ENCODE data around the gene MYO1G. TPM values are rescaled to one million over a fixed set of nuclear protein-coding genes. Genes with fewer than 3 reads are reported as not detected.
"Not testable (repeated sequence)": the region's sequence is repeated elsewhere in the genome, so short reads cannot be mapped to it uniquely, and the experiment has no call there.

Gene MYO1G
- total RNA-seq, result 1.1 TPM

GRCh38 chr7:44978511-44979366 lies at the start of gene MYO1G:
Gene MYO1G, minus strand, starts transcription at chr7:44979015. Its CDS starts 54 bp downstream, at chr7:44978961.
- peak; percentile 50 for ATAC-seq

GRCh38 chr7:45028138-45028919 lies 49.5 kb upstream of the MYO1G start:
- no peak for ATAC-seq

GRCh38 chr7:45027774-45028114 lies 48.9 kb upstream of the MYO1G start:
- ATAC-seq, result peak; percentile 35

- peak; percentile 55 for ATAC-seq
Measured at GRCh38 chr7:45026984-45027773, 48.4 kb upstream of the MYO1G start.

GRCh38 chr7:45026013-45026412 lies 47.2 kb upstream of the MYO1G start:
- ATAC-seq, result no peak

- ATAC-seq, result not testable (repeated sequence)
Measured at GRCh38 chr7:45025473-45025872, 46.7 kb upstream of the MYO1G start.

- ATAC-seq, result no peak
Measured at GRCh38 chr7:45024126-45024744, 45.4 kb upstream of the MYO1G start.

- peak; percentile 56 for ATAC-seq
Measured at GRCh38 chr7:45021604-45022296, 42.9 kb upstream of the MYO1G start.

GRCh38 chr7:45020915-45021314 lies 42.1 kb upstream of the MYO1G start:
- no peak for ATAC-seq

- ATAC-seq, result no peak
Measured at GRCh38 chr7:45017253-45017652, 38.4 kb upstream of the MYO1G start.

GRCh38 chr7:45015313-45015712 lies 36.5 kb upstream of the MYO1G start:
- no peak for ATAC-seq

- ATAC-seq, result no peak
Measured at GRCh38 chr7:45013465-45013967, 34.7 kb upstream of the MYO1G start.

GRCh38 chr7:45007571-45008328 lies 28.9 kb upstream of the MYO1G start:
- ATAC-seq, result no peak

GRCh38 chr7:45007106-45007505 lies 28.3 kb upstream of the MYO1G start:
- no peak for ATAC-seq

- no peak for ATAC-seq
Measured at GRCh38 chr7:45003789-45004188, 25.0 kb upstream of the MYO1G start.

- peak; percentile 44 for ATAC-seq
Measured at GRCh38 chr7:45001826-45002225, 23.0 kb upstream of the MYO1G start.

- peak; percentile 2 for ATAC-seq
Measured at GRCh38 chr7:45001138-45001694, 22.4 kb upstream of the MYO1G start.

GRCh38 chr7:45000093-45001032 lies 21.5 kb upstream of the MYO1G start, which contains the start of gene CCM2:
Gene CCM2, plus strand, starts transcription at chr7:45000201. Its CDS starts 133 bp downstream, at chr7:45000334.
- ATAC-seq, result peak; percentile 9
